Right renal pelvis (tissue), 4 donors: ENCODE data around the gene PRAMEF13. TPM values are rescaled to one million over a fixed set of nuclear protein-coding genes. Genes with fewer than 3 reads are reported as not detected.
"Not testable (repeated sequence)": the region's sequence is repeated elsewhere in the genome, so short reads cannot be mapped to it uniquely, and the experiment has no call there.

Experiments used
- DNase-seq, 4 donors: peaks; one replicate each; pipeline ENCODE4 v3.0.0-alpha.2; 2013; ENCODE audit warnings: low read depth in 4 of 4, low spot score in 3 of 4, missing footprints in 1 of 4
- polyA plus RNA-seq, 4 donors: library from polyadenylated mRNA; unstranded; fragments of 120-200 nt; gene quantifications; one replicate each; pipeline ENCODE4 v1.2.1, GENCODE V29; 2013; ENCODE audit not compliant: insufficient read length in 4 of 4

PRAMEF13 gene
- polyA plus RNA-seq, 4 donors, result not detected

GRCh38 chr1:13171548-13171947 lies 29.7 kb downstream of the PRAMEF13 start, which contains the start of gene PRAMEF9:
Gene PRAMEF9 (plus strand): TSS chr1:13171848. CDS start chr1:13175281, 3,433 bp downstream.
- DNase-seq, result not testable (repeated sequence)

GRCh38 chr1:13165531-13165930 lies 35.7 kb downstream of the PRAMEF13 start, which contains the start of gene HNRNPCL4:
Gene HNRNPCL4 (minus strand): TSS chr1:13165631. CDS start chr1:13165467, 164 bp downstream.
- DNase-seq, result not testable (repeated sequence)

- DNase-seq, result not testable (repeated sequence)
Measured at GRCh38 chr1:13155909-13156308, 45.3 kb downstream of the PRAMEF13 start, which contains the start of gene PRAMEF26. Gene PRAMEF26 (minus strand): TSS chr1:13156009. CDS start chr1:13153095, 2,914 bp downstream.

Other genes with a start within 250 kb of the PRAMEF13 start
- gene PRAMEF27, start 144.8 kb downstream of the PRAMEF13 start, polyA plus RNA-seq, result not detected
- gene HNRNPCL3, start 140.6 kb downstream of the PRAMEF13 start, polyA plus RNA-seq, result not detected
- gene PRAMEF25, start 130.6 kb downstream of the PRAMEF13 start, polyA plus RNA-seq, result not detected
- gene HNRNPCL2, start 84.6 kb downstream of the PRAMEF13 start, polyA plus RNA-seq, result under 1 TPM in 2 of 4 donors, not detected in 2; 0.27 to 0.28 TPM
- not detected for gene PRAMEF26, start 45.4 kb downstream of the PRAMEF13 start, polyA plus RNA-seq
- under 1 TPM in 2 of 4 donors, not detected in 2; 0.16 to 0.22 TPM for gene HNRNPCL4, start 35.8 kb downstream of the PRAMEF13 start, polyA plus RNA-seq
- gene PRAMEF9, start 29.6 kb downstream of the PRAMEF13 start, polyA plus RNA-seq, result not detected
- not detected for gene PRAMEF18, start 24.7 kb upstream of the PRAMEF13 start, polyA plus RNA-seq
- gene PRAMEF5, start 52.8 kb upstream of the PRAMEF13 start, polyA plus RNA-seq, result not detected
- gene PRAMEF8, start 83.7 kb upstream of the PRAMEF13 start, polyA plus RNA-seq, result not detected
- gene PRAMEF33, start 102.1 kb upstream of the PRAMEF13 start, polyA plus RNA-seq, result not detected
- not detected for gene PRAMEF15, start 114.2 kb upstream of the PRAMEF13 start, polyA plus RNA-seq
- not detected for gene PRAMEF14, start 145.7 kb upstream of the PRAMEF13 start, polyA plus RNA-seq
- gene PRAMEF19, start 170.5 kb upstream of the PRAMEF13 start, polyA plus RNA-seq, result not detected
- gene PRAMEF17, start 188.2 kb upstream of the PRAMEF13 start, polyA plus RNA-seq, result not detected
- not detected for gene PRAMEF20, start 209.0 kb upstream of the PRAMEF13 start, polyA plus RNA-seq